ENCODE data around the gene LUC7L. TPM values are rescaled to one million over a fixed set of nuclear protein-coding genes. Genes with fewer than 3 reads are reported as not detected.

The LUC7L gene
- total and polyA plus RNA-seq, 10 of the 15 experiments (the other 5 are each of a cell fraction or from before 2014, with no cell fraction given): 2.3 to 59.6 (median 44.1) TPM

GRCh38 chr16:143456-143855, 85.8 kb downstream of the LUC7L start (continued):
- no peak for TF ChIP-seq TBL1XR1 (IDR thresholded peaks at IDR 0.05; ENCODE audit: low read depth, low read length)
- no peak for TF ChIP-seq ZNF217 (IDR thresholded peaks at IDR 0.05)
- no peak for TF ChIP-seq SMARCA5 (IDR thresholded peaks at IDR 0.05)
- no peak for TF ChIP-seq ZNF274 (IDR thresholded peaks at IDR 0.05; ENCODE audit: insufficient read depth, insufficient read length)

GRCh38 chr16:143047-143446, 86.2 kb downstream of the LUC7L start:
- CTCF ChIA-PET: interaction anchor here (0.9 to 1.3 kb wide), 2 partner anchors 18 to 36 kb away, joined by 3 to 4 read pairs; no protein-coding TSS in a partner anchor
- Histone ChIP-seq H3K36me3 (ENCODE audit: control insufficient read depth in 2 of 2, insufficient read depth in 2 of 2, low read length in 1 of 2) (no peaks in the 10 kb centered on the region), H3K27me3 (replicated peaks in 1 of 2; ENCODE audit: control insufficient read depth in 2 of 2, insufficient read depth in 2 of 2, low read length in 1 of 2) (no peaks in the 10 kb centered on the region), H3K27ac (ENCODE audit: control insufficient read depth, insufficient read depth) (no peak overlapping the region), H3K4me2 (ENCODE audit: control insufficient read depth, insufficient read depth) (no peak overlapping the region), H3K9me3 (replicated peaks; ENCODE audit: control insufficient read depth, insufficient read depth, low read length) (no peaks in the 10 kb centered on the region), H4K20me1 (ENCODE audit: control insufficient read depth, insufficient read depth) (no peaks in the 10 kb centered on the region), H3K79me2 (ENCODE audit: control insufficient read depth, insufficient read depth, low read length) (no peaks in the 10 kb centered on the region; the same call in 1 of the 2 replicates), H2AFZ (ENCODE audit: control insufficient read depth, low read depth, low read length) (no peak overlapping the region), H3K9ac (ENCODE audit: control insufficient read depth, insufficient read depth, low read length) (no peak overlapping the region), H3K4me1 (ENCODE audit: control insufficient read depth, insufficient read depth, low read length) (no peaks in the 10 kb centered on the region), H3K4me3 (no peak overlapping the region)
- DNase-seq (ENCODE audit: low read depth, low spot score): no peak
- ATAC-seq: no peak
- SMC1A ChIA-PET (ENCODE audit: uncharacterized antibody, unreplicated experiment): no interaction called here
- 32% methylated on average over 6 of the region's 6 CpGs for WGBS (ENCODE audit: insufficient coverage, insufficient replicate concordance, low lambda C conversion rate, missing lambda C conversion rate)
- FAIRE-seq: no peak
- POLR2A ChIA-PET: no interaction called here
- intact Hi-C loops (cut with micrococcal nuclease; ENCODE audit: unreplicated experiment) (no loop called here), in situ Hi-C loops (cut with MboI) (no loop called here)
- RAD21 ChIA-PET (ENCODE audit: unreplicated experiment): no interaction called here
- BruUV-seq (replicated peaks): no TSS peak
- TF ChIP-seq PRDM15 (CRISPR knock-in tag; IDR thresholded peaks at IDR 0.05) (no peak), ZBTB4 (CRISPR knock-in tag; IDR thresholded peaks at IDR 0.05) (no peak), MLLT1 (IDR thresholded peaks at IDR 0.05) (no peak), JUND (IDR thresholded peaks at IDR 0.05; ENCODE audit: low read depth, low read length) (no peak), WRNIP1 (IDR thresholded peaks at IDR 0.05; ENCODE audit: borderline replicate concordance, low read depth, low read length) (no peak), SKIL (IDR thresholded peaks at IDR 0.05; ENCODE audit: low read depth, poor library complexity, severe bottlenecking) (no peak), SMAD5 (IDR thresholded peaks at IDR 0.05; ENCODE audit: low read depth) (no peak), NBN (IDR thresholded peaks at IDR 0.05) (no peak), NRF1 (conservative IDR thresholded peaks at IDR 0.05; ENCODE audit: low read depth, low read length) (no peak), SUZ12 (IDR thresholded peaks at IDR 0.05; ENCODE audit: unreplicated experiment) (no peak)
